HEK293 (cell line): ENCODE data around the gene MOK.
A peak's percentile ranks its signal among the peaks of the same experiment; 100 is the strongest.
"Not testable (repeated sequence)": the region's sequence is repeated elsewhere in the genome, so short reads cannot be mapped to it uniquely, and the experiment has no call there.

Source experiments
- CTCF ChIA-PET: fragments of 350-600 bp; formaldehyde crosslinking; extraction: SDS; loops from one replicate; lab custom pipeline; 2021; ENCODE audit warnings: antibody characterized with exemption; lab: Yijun Ruan, JAX
- POLR2A ChIA-PET: fragments of 300-600 bp; formaldehyde crosslinking; extraction: SDS; loops from one replicate; lab custom pipeline; 2020; ENCODE audit warnings: antibody characterized with exemption, inconsistent platforms; lab: Yijun Ruan, JAX
- H3K27ac ChIP-seq: fragments of 200-500 bp; sonication (Bioruptor generic); 2 replicates; pipeline ENCODE4 v1.5.1; 2014; ENCODE audit warnings: low read depth, low read length, control low read depth, inconsistent platforms; ENCODE audit errors: extremely low read depth
- H3K36me3 ChIP-seq, 2 experiments: fragments of 200-500 bp in 1 of 2; sonication (Bioruptor generic) in 1 of 2; 1 replicate in 1 of 2; 2 replicates in 1 of 2; pipeline ENCODE4 v1.5.1; 2014 to 2017; ENCODE audit warnings: inconsistent platforms in 2 of 2, low read length in 2 of 2; ENCODE audit not compliant: control insufficient read depth in 2 of 2, insufficient read depth in 1 of 2
- H3K4me1 ChIP-seq: fragments of 200-500 bp; sonication (Bioruptor generic); 2 replicates; pipeline ENCODE4 v1.5.1; 2014; ENCODE audit warnings: mild to moderate bottlenecking, low read length, inconsistent platforms; ENCODE audit not compliant: control insufficient read depth, insufficient read depth
- H3K4me3 ChIP-seq: 2 replicates; pipeline ENCODE4 v1.5.1; 2011; ENCODE audit warnings: low read depth, mild to moderate bottlenecking, control low read depth, low read length, moderate library complexity
- H3K9me3 ChIP-seq: fragments of 200-500 bp; sonication (Bioruptor generic); 2 replicates; pipeline ENCODE4 v1.5.1; 2014; ENCODE audit warnings: low read depth, low read length, inconsistent platforms; ENCODE audit not compliant: control insufficient read depth, insufficient read depth
- ATF2 ChIP-seq: fragments of 450-650 bp; formaldehyde crosslinking; IDR thresholded peaks from 2 replicates; pipeline ENCODE4 v1.5.1; 2016; ENCODE audit warnings: missing biosample characterization, missing genetic modification characterization, low read depth
- GLI2 ChIP-seq: fragments of 450-650 bp; formaldehyde crosslinking; IDR thresholded peaks from 2 replicates; pipeline ENCODE4; 2017; ENCODE audit warnings: missing biosample characterization, missing genetic modification characterization, low read depth, borderline replicate concordance
- GLIS2 ChIP-seq: fragments of 450-650 bp; formaldehyde crosslinking; IDR thresholded peaks from 2 replicates; pipeline ENCODE4 v1.5.1; 2016; ENCODE audit warnings: missing biosample characterization, missing genetic modification characterization
- IKZF3 ChIP-seq: fragments of 450-650 bp; IDR thresholded peaks from 2 replicates; pipeline ENCODE4 v1.5.0; 2018; ENCODE audit warnings: missing biosample characterization, mild to moderate bottlenecking, missing genetic modification characterization, moderate library complexity
- PRDM1 ChIP-seq: fragments of 450-650 bp; formaldehyde crosslinking; IDR thresholded peaks from 2 replicates; pipeline ENCODE4; 2016; ENCODE audit warnings: missing biosample characterization, missing genetic modification characterization
- PRDM4 ChIP-seq: fragments of 450-650 bp; formaldehyde crosslinking; IDR thresholded peaks from 2 replicates; pipeline ENCODE4 v1.5.1; 2017; ENCODE audit warnings: missing biosample characterization, missing genetic modification characterization
- PRDM6 ChIP-seq: fragments of 450-650 bp; formaldehyde crosslinking; IDR thresholded peaks from 2 replicates; pipeline ENCODE4 v1.5.1; 2017; ENCODE audit warnings: missing biosample characterization, missing genetic modification characterization
- SP2 ChIP-seq: fragments of 450-650 bp; formaldehyde crosslinking; IDR thresholded peaks from 2 replicates; pipeline ENCODE4 v1.5.1; 2016; ENCODE audit warnings: missing biosample characterization, missing genetic modification characterization
- ZBTB7A ChIP-seq: fragments of 450-650 bp; formaldehyde crosslinking; IDR thresholded peaks from 2 replicates; pipeline ENCODE4 v1.5.1; 2016; ENCODE audit warnings: low read depth, missing biosample characterization, missing genetic modification characterization
- ZFP37 ChIP-seq: fragments of 450-650 bp; formaldehyde crosslinking; IDR thresholded peaks from 2 replicates; pipeline ENCODE4 v1.5.1; 2016; ENCODE audit warnings: missing biosample characterization, missing genetic modification characterization
- ZNF146 ChIP-seq: fragments of 450-650 bp; formaldehyde crosslinking; IDR thresholded peaks from 2 replicates; pipeline ENCODE4 v1.5.1; 2016; ENCODE audit warnings: missing biosample characterization, missing genetic modification characterization
- ZNF624 ChIP-seq: fragments of 450-650 bp; formaldehyde crosslinking; IDR thresholded peaks from 2 replicates; pipeline ENCODE4 v1.5.1; 2017; ENCODE audit warnings: missing biosample characterization, missing genetic modification characterization

MOK gene

GRCh38 chr14:102314242-102315011 lies 9.5 kb upstream of the MOK start (continued):
- TF ChIP-seq ZNF146, result no peak
- peak; percentile 92 for TF ChIP-seq IKZF3 (tag by site-specific recombination)
- peak; percentile 64; the same call in 1 of the 2 replicates for TF ChIP-seq ZBTB7A (tag by site-specific recombination)
- TF ChIP-seq GLI2, result no peak
- TF ChIP-seq ATF2 (tag by site-specific recombination), result peak; percentile 56; the same call in 1 of the 2 replicates
- TF ChIP-seq PRDM4 (tag by site-specific recombination), result no peak; the same call in 1 of the 2 replicates
- TF ChIP-seq PRDM6 (tag by site-specific recombination), result no peak
- no peak for TF ChIP-seq ZNF624
- no peak for TF ChIP-seq ZFP37 (tag by site-specific recombination)

- Histone ChIP-seq H3K36me3 (no peaks in the 10 kb centered on the region), H3K9me3 (no peaks in the 10 kb centered on the region), H3K4me1 (0 out of 2 replicates have a peak, but pooled peaks cover 2% of the 10 kb centered on the region), H3K27ac (no peak overlapping the region), H3K4me3 (no peak overlapping the region)
- ChIA-PET POLR2A (interaction anchor here (1.0 kb wide), 1 partner anchor 59 kb away, joined by 3 read pairs; the partner anchor contains the start of genes CINP and TECPR2), CTCF (interaction anchor here (0.6 to 3.6 kb wide), 4 partner anchors 8 to 47 kb away, joined by 4 to 17 read pairs (median 5); no protein-coding TSS in a partner anchor)
- TF ChIP-seq GLIS2 (tag by site-specific recombination), result no peak
- TF ChIP-seq PRDM1 (tag by site-specific recombination), result peak; percentile 58
Observed at GRCh38 chr14:102303664-102304063, 1.3 kb downstream of the MOK start.

GRCh38 chr14:102298303-102299070 lies 6.5 kb downstream of the MOK start:
- H3K27ac ChIP-seq, H3K36me3 ChIP-seq, H3K9me3 ChIP-seq, CTCF ChIA-PET: not testable (repeated sequence)
- TF ChIP-seq SP2, result peak; percentile 27
- TF ChIP-seq, all 188 proteins: peak for 1; not testable (repeated sequence) for 187
- POLR2A ChIA-PET, H3K4me3 ChIP-seq, H3K4me1 ChIP-seq: not testable (repeated sequence)
